Activated CD8-positive, alpha-beta memory T cell treated with anti-CD3 and anti-CD28 coated beads for 48 hours (primary cell): ENCODE results near the gene TBL1X.
"Not testable (repeated sequence)": the region's sequence is repeated elsewhere in the genome, so short reads cannot be mapped to it uniquely, and the experiment has no call there.

Source experiments
- DNase-seq, 3 experiments: peaks; one replicate each; pipeline ENCODE4 v3.0.0-alpha.2; 2020; ENCODE audit warnings: low read depth in 2 of 3, low spot score in 2 of 3

The TBL1X gene

DNA sequence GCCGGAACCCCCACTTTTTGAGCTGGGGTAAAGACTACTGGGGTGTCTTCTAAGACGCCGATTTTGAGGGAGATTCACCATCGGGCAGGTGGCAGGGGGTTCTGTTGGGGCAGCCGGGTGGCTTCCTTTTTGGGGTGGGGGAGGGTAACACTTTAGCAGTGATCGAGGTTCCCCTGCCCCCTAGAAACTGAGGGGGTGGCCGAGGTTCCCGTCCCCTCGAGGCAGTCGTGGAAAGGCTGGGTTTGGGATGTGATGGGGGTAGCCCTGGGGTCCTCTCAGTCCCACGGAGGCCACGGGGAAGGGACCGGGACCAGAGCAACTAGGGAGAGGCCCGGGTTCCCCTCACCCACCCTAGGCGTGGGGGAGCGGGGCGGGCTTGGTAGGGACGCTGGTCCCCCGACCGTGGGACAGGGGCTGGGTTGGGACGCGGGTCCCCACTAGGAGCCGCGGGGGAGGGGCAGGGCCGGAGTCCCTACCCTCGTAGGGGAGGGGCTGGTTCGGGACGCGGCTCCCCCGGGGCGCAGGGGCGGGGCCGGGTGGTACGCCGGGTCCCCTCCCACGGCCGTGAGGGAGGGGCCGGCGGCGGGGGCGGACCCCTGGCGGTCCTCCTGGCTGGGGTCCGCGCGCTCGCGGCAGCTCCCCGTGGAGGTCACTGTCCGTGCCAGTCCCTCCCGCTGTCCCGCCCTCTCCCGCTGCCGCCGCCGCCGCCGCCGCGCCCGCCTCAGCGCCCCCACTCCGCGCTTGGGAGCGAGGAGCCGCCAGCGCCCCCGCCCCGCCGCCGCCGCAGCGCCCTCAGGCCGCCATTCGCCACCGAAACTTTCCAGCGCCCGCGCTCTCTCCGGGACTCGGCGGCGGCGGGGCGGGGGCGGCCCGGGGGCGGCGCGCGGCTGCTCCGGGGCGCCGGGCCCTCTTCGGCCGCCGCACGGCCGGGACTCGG is at the start of gene TBL1X:
Gene TBL1X (plus strand): TSS at position 624 of the 937 bp plus-strand sequence. CDS start 188,529 bp downstream, outside the sequence.
- peak in 2 of 3 experiments; percentile 6 to 19 for DNase-seq

DNA sequence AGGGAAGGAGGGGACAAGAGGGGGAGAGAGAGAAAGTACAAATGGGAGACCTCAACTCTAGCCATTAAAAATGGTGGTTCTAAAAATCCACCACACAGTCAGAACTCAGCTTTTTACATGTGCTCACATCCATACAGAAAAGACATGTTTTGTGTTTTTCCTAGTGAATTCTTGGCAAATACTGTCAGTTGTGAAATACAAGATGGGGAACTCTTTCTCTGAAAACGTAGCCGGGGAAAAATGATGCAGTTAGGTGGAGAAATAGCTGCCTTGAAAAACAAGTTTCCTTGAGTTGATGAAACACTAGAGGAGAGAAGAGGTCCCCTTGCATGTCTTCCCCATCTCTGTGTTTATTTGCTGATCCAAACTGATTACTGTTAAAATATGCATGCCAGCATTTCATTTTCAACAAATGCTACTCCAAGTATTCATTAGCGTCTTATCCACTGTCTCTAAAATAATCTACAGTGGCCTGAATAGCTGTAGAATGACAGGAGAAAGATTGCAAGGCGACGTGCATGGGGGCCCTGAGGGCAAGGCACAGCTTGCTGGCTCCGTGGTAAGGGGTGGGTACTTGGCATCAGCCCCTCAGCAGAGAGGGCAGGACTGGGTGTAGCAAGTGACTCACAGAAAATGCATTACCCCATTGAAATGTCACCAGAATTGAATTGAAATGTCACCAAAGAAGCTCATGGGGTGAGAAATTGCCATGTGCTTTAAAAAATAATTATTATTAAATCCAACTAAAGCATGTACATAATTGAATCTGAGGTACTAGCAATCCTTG is 48.1 kb upstream of the TBL1X start:
- no peak for DNase-seq

- DNase-seq, result no peak
Observed at GRCh38 chrX:9418262-9418661, 46.6 kb upstream of the TBL1X start.

GRCh38 chrX:9420275-9421265 is 44.3 kb upstream of the TBL1X start:
- DNase-seq, result no peak

DNA sequence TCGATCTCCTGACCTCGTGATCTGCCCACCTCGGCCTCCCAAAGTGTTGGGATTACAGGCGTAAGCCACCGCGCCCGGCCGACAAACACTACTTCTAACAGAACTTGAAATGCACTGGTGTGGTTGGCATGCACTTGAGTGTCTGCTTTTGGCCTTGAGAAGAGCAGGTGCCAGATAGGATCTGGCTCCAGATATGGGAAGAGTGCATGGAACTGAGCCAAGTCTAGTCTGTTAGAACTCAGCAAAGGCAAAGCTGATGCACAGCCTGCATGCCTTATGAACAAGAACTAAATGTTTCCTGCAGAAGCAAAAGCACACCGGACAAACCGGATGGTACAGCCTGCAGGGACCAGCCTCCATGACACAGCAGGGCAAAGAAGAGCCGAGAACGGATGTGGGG is 35.1 kb upstream of the TBL1X start:
- DNase-seq, result no peak

DNA sequence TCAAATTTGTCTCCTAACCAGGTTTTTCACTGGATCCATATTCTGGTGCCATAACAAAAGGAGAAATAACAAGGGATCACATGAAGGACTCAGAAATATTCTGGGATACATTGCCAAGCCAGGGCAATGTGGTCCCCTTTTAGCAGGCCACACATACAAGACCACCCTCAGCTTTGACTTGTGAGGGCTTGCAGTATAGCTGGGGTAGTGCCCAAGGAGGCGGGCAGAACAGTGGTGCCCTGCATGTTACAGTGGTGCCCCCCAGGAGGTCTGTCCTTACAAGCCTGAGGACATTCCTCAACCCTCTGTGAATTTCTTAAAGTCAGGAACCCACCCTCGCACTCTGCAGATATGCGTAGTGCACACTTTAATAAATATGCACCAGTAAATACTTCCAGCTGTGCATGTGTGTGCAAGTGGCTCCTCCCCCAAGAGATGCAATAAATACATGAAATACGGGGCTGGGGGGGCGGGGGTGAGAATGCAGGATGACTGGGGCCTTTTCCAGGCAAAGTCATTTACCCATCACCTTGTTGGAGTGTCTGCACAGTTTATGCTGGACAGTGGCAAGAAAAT is 34.4 kb upstream of the TBL1X start:
- no peak for DNase-seq

- DNase-seq, result no peak
Observed at GRCh38 chrX:9431281-9431680, 33.6 kb upstream of the TBL1X start.

DNA sequence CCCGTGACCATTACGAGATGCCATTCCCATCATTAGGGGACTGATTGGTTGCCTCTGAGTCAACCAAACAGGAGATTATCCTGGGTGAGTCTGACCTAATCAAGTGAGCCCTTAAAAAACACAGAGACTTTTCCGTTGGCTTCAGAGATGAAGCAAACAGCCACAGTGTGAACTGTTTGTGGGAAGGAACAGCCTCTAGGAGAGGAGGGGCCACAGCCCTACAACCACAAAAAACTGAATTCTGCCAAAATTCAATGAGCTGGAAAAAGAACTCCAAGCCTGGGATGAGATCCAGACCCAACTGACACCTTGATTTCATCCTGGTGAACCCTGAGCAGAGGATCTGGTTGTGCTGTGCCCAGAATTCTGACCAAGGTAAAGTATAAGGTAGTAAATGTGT is 31.3 kb upstream of the TBL1X start:
- DNase-seq, result no peak

- no peak for DNase-seq
Observed at GRCh38 chrX:9434051-9434550, 30.8 kb upstream of the TBL1X start.

GRCh38 chrX:9435086-9435485 is 29.8 kb upstream of the TBL1X start:
- not testable (repeated sequence) for DNase-seq

DNA sequence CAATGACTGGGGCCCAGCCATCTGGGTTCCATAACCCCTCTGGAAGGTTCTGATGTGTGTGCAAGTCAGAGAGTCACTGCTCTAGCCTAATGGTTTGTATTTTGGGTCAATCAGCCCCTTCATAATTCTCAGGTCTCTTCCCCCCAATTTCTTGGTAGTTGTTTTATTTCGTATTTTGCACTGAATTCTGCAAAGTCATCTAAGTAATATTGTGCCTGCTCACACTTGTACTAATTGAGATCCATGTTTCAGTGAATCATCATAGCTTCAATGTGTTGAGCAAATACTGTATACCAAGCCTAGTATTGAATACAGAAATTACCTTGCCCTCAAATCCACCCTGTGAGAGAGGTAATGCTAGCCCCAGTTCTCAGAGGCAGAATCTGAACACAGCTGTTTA is 28.0 kb upstream of the TBL1X start:
- no peak for DNase-seq

DNA sequence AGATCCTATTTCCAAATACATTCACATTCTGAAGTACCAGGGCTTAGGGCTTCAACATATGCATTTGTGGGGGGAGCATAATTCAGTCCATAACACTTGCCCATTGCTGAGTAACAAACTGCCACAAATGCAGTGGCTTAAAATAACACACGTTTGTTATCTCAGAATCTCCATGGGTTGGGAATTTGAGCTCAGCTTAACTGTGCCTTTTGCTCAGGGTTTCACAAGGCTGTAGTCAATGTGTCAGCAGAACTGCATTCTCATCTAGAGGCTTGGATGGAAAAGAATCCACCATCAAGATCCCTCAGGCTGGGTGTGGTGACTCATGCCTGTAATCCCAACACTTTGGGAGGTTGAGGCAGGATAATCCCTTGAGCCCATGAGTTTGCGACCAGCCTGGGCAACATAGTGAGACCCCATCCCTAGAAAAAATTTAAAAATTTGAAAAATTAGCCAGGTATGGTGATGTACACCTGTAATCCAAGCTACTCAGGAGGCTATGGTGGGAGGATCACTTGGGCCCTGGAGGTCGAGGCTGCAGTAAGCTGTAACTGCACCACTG is 25.8 kb upstream of the TBL1X start:
- no peak for DNase-seq

GRCh38 chrX:9440116-9440844 is 24.6 kb upstream of the TBL1X start:
- no peak for DNase-seq

DNA sequence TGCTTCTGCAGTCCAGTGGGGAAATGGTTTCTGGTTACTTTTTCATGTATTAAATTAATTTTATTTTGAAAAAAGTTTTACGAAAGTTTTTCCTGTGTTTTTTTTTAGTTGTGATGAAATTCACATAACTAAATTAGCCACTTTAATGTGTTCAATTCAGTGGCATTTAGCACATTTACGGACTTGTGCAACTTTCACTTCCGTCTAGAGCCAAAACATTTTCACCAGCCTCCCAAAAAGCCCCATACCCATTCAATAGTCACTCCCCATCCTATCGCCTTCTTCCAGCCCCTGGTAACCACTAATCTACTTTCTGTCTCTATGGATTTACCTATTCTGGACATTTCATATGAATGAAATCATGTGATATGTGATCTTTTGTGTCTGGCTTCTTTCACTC is 22.8 kb upstream of the TBL1X start:
- no peak for DNase-seq

DNA sequence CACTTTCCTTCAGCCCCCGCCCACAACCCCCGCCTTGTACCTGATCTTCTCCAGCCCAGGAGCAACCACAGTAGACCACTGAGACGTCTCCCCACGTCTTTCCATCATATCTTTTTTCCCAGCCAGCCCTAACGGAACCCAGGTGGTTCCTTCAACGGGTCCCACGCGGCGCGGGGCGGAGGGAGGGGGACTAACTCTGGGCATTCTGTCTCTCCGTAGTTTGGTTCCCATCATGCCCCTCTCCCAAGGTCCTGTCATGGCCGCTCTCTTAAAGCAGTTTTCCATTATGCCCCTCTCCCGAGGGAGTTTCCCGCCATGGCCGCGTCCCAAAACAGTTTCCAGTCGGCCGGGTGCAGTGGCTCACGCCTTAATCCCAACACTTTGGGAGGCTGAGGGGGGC is 21.5 kb upstream of the TBL1X start:
- no peak for DNase-seq

DNA sequence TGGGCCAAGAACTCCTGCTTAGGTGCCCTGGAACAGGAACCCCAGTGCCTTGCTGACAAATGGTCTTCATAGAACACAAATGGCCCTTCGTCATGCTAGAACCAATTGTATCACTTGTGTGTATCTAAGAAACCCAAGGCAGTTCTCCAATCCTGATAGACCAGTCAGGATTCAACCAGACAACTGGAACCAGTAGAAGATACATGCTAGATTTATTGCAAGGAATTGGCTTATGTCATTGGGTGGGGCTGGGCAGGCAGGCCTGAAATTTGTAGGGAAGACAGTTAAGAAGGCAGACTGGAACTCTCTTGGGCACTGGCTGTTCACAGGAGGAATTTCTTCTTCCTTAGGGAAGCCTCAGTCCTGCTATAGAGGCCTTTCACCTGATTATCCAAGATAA is 17.0 kb upstream of the TBL1X start:
- DNase-seq, result no peak

DNA sequence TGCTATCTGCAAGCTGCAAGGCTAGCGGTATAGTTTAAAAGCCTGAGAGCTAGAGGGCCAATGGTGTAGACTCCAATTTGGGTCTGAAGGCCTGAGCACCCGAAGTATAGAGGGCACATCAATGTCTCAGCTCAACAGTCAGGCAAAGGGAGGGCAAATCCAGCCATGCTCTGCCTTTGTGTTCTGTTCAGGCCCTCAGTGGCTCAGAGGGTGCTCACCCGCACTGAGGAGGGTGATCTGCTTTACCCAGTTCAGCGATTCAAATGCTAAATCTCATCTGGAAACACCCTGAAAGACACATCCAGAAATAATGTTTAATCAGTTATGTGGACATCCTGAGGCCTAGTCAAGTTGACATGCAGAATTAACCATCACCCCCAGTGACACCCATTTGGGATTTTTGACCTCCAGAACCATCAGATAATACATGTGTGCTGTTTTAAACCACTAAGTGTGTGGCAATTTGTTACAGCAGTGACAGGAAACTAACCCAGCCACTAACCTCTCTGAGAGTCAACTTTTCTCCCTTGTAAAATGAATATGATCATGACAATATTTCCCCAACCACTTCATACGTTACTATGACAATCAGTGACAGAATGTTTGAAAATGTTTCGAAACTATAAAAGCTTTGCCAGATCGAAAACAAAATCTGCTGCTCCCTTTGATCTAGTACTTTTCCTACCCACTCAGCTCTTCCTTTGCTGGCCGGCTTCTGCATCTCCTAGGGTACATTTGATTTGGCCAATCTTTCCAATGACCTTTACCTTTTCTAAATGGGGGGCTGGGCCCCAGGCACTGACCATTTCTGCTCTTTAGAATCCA is 8.4 kb upstream of the TBL1X start:
- no peak for DNase-seq

- DNase-seq, result not testable (repeated sequence)
Observed at GRCh38 chrX:9458034-9458433, 6.8 kb upstream of the TBL1X start.
